Memory B cell (primary cell): ENCODE measurements around the gene GNA14.
"Not testable (repeated sequence)": the region's sequence is repeated elsewhere in the genome, so short reads cannot be mapped to it uniquely, and the experiment has no call there.

Experiments
- ATAC-seq: fragments of 150-1000 bp; cut with Tn5 transposase; 2 replicates; pipeline ENCODE4 v1.10.0; 2021; ENCODE audit warnings: low read depth, mild to moderate bottlenecking, moderate library complexity
- DNase-seq, 2 donors: peaks; one replicate each; pipeline ENCODE4 v3.0.0; 2022; ENCODE audit warnings: low spot score in 2 of 2
- H3K27ac Mint-ChIP-seq: one replicate; pipeline ENCODE4 v1.8.0; 2022; ENCODE audit warnings: mild to moderate bottlenecking, moderate library complexity, mixed read lengths
- H3K27me3 Mint-ChIP-seq: one replicate; pipeline ENCODE4 v1.8.0; 2022; ENCODE audit warnings: mixed read lengths
- H3K36me3 Mint-ChIP-seq: one replicate; pipeline ENCODE4 v1.8.0; 2022; ENCODE audit warnings: mild to moderate bottlenecking, mixed read lengths
- H3K4me1 Mint-ChIP-seq: one replicate; pipeline ENCODE4 v1.8.0; 2022; ENCODE audit warnings: mixed read lengths
- H3K4me3 Mint-ChIP-seq: one replicate; pipeline ENCODE4 v1.8.0; 2022; ENCODE audit warnings: mild to moderate bottlenecking, moderate library complexity, mixed read lengths
- H3K9me3 Mint-ChIP-seq: one replicate; pipeline ENCODE4 v1.8.0; 2022; ENCODE audit warnings: mixed read lengths

The GNA14 gene

DNA sequence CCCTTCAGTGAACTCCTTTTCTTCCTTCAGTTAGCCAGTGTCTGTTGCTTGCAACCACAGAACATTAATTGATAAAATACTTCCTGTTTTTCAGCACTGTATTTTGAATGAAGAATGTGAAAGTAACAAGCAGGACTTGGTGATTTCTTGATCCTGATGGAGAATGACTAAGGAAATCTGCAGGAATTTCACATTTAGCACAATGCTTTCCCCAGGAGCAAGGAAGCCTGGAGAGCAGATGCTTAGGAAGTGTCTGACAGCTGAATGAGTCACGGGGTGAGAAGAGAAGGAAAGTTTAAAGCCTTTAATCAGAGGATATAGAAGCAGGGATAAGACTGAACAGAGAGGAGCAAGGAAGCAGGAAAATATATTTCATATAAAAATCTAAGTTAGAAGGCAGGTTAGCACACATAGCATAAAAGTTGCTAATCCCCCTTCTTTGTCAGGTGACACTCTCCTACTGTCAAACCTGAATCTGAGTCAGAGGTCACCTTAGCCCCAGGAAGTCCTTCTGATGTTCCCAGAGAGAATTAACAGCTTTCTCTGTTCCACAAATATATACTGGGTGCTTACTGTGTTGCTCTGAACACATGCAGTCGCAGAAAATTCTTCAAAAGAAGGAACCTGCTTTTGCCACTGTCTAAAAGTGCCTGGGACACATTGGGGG lies 59.7 kb downstream of the GNA14 start:
- Mint-ChIP-seq H3K4me3 (no peak overlapping the region), H3K27ac (no peak overlapping the region), H3K9me3 (no peaks in the 10 kb centered on the region), H3K36me3 (no peaks in the 10 kb centered on the region), H3K4me1 (no peaks in the 10 kb centered on the region), H3K27me3 (peaks cover 3% of the 10 kb centered on the region)
- no peak for DNase-seq
- no peak for ATAC-seq

DNA sequence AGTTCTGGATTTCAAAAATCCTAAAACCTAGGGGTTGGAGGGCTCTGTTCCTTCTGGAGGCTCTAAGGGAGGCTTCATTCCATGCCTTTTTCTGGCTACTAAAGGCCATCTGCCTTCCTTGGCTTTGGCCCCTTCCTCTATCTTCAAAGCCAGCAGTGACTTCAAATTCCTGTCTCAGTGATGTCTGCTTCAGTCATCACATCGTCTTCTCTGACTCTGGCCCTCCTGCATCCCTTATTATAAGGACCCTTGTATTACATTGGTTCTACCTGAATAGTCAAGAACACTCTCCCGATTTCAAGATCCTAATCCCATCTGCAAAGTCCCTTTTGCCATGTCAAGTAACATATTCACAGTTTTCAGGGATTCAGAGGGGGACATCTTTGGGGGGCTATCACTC lies 60.3 kb downstream of the GNA14 start:
- Mint-ChIP-seq H3K36me3 (no peaks in the 10 kb centered on the region), H3K4me3 (no peak overlapping the region), H3K27me3 (peaks cover 3% of the 10 kb centered on the region), H3K27ac (no peak overlapping the region), H3K9me3 (no peaks in the 10 kb centered on the region), H3K4me1 (no peaks in the 10 kb centered on the region)
- DNase-seq (no peak), ATAC-seq (no peak)

DNA sequence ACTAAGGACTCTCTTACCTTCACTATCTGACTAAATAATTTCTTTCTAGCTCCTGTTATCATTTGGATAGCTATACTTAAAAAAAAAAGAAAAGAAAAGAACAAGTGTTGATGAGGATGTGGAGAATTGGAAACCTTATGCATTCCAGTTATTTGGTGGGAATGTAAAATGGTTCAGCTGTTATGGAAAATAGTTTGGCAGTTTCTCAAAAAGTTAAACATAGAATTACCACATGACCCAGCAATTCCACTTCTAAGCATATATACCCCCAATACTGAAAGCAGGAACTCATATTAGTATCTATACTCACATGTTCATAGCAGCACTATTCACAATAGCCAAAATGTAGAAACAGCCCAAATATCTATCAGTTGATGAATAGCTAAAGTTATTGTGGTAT lies 61.1 kb downstream of the GNA14 start:
- H3K36me3 Mint-ChIP-seq = no peaks in the 10 kb centered on the region
- peaks cover 3% of the 10 kb centered on the region for H3K27me3 Mint-ChIP-seq
- H3K27ac Mint-ChIP-seq = no peak overlapping the region
- H3K4me3 Mint-ChIP-seq = no peak overlapping the region
- ATAC-seq = no peak
- no peaks in the 10 kb centered on the region for H3K4me1 Mint-ChIP-seq
- peaks cover 1% of the 10 kb centered on the region for H3K9me3 Mint-ChIP-seq
- no peak for DNase-seq

DNA sequence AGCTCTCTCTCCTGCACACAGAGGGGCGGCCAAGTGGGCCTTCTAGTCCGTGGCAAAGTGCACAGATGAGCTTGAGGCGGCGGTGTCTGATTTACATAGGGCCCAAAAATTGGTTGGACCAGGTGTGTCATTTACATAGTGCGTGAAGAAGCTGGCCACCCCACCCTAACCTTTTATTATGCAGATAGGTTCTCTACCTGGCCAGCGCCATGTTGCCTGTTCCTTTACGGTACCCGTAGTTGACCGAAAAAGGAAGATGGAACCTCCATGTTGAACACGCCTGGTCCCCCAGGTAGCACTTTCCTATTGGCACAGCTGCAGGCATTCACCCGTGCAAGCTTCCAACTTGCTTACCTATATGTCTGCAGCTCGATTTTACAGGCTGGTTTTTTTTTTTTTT lies 61.5 kb downstream of the GNA14 start:
- Mint-ChIP-seq H3K4me3 (no peak overlapping the region), H3K27ac (no peak overlapping the region), H3K9me3 (peaks cover 1% of the 10 kb centered on the region), H3K36me3 (no peaks in the 10 kb centered on the region), H3K4me1 (no peaks in the 10 kb centered on the region), H3K27me3 (peaks cover 3% of the 10 kb centered on the region)
- ATAC-seq (no peak), DNase-seq (no peak)

DNA sequence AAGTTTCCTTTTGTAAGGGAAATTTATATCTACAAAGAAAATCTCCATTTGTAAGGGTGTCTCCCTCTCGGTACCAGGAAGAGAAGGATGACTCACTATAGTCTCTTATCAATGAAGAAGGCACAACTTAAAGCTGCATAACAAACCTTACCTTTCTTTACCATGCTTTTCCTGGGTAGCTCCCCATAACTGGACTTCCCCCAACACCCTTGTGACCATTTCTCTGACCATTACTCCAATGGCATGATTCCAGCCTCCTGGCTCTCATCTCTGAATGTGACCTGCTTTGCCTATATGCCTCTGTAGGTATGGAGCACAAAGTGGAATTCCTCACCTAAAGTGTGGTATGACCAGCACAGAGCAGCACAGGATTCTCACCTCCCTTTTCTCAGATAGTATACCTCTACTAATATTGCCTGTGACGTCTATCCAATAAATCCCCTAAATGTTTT lies 62.8 kb downstream of the GNA14 start:
- no peaks in the 10 kb centered on the region for H3K36me3 Mint-ChIP-seq
- peaks cover 1% of the 10 kb centered on the region for H3K9me3 Mint-ChIP-seq
- H3K27me3 Mint-ChIP-seq = peaks cover 3% of the 10 kb centered on the region
- ATAC-seq (no peak), DNase-seq (no peak)
- no peak overlapping the region for H3K4me3 Mint-ChIP-seq
- no peak overlapping the region for H3K27ac Mint-ChIP-seq
- no peaks in the 10 kb centered on the region for H3K4me1 Mint-ChIP-seq

DNA sequence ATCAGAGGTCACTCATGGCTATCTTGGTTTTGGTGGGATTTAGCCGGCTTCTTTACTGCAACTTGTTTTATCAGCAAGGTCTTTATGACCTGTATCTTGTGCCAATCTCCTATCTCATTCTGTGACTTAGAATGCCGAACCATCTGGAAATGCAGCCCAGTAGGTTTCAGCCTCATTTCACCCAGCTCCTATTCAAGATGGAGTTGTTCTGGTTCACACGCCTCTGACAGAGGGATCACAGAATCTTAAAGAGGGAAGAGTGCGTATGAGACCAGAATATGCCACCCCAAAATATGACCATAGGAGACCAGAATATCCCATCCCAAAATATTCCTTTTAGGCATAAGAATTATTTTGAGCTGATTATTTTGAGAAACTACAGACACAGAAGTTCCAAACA lies 63.2 kb downstream of the GNA14 start:
- not testable (repeated sequence) for DNase-seq, H3K4me3 Mint-ChIP-seq, H3K9me3 Mint-ChIP-seq, H3K4me1 Mint-ChIP-seq, H3K36me3 Mint-ChIP-seq, H3K27ac Mint-ChIP-seq, H3K27me3 Mint-ChIP-seq, ATAC-seq

DNA sequence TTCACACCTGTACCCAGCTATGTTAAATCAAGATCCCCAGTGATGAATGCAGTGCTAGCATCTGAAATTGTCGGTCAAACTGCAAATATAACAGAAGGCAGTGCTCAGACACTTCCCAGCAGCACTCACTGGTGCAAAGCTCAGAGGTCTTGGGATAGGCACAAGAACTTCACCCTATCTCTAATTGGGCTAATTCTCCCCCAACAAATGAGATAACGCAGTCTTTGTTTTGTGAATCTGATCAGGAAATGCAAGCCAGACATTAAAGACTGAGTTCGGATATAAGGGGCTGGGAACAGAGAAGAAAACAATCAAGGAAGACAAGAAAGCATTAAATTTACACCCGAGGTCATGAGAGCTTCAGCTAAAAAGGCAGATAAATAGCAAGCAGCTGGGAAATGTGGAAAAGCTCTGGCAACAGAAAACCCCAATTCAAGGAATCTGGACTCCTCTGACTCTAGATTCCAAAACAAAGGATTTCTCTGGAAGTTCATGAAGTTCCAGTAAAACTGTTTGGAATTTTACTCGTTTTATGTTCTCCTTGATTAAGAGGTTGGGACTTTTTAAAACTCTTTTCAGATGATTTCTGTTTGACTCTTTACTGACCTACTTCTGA lies 65.1 kb downstream of the GNA14 start:
- Mint-ChIP-seq H3K27me3 (peaks cover 2% of the 10 kb centered on the region), H3K9me3 (peaks cover 1% of the 10 kb centered on the region), H3K4me3 (no peak overlapping the region), H3K36me3 (no peaks in the 10 kb centered on the region), H3K27ac (no peak overlapping the region), H3K4me1 (no peaks in the 10 kb centered on the region)
- DNase-seq (no peak), ATAC-seq (no peak)

DNA sequence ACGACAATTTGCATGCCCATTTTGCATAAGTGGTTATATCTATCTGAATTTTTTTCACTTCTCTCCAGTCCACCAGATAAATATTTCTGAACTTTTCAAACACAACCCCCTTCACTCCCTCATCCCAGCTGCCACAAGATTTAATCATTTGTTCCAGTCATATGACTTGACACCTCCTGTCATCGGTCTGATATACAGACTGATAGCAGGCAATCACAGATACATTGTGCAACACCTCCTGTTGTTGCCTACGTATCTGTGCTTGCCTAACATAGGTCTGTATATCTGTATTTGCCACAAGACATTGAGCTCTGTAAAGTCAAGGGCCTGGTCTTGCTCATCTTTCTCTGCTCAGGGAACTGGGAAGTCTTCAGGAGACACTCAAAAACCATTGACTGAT lies 65.6 kb downstream of the GNA14 start:
- Mint-ChIP-seq H3K4me1 (no peaks in the 10 kb centered on the region), H3K9me3 (peaks cover 1% of the 10 kb centered on the region), H3K36me3 (no peaks in the 10 kb centered on the region), H3K27ac (no peak overlapping the region), H3K4me3 (no peak overlapping the region), H3K27me3 (peaks cover 2% of the 10 kb centered on the region)
- ATAC-seq (no peak), DNase-seq (no peak)

DNA sequence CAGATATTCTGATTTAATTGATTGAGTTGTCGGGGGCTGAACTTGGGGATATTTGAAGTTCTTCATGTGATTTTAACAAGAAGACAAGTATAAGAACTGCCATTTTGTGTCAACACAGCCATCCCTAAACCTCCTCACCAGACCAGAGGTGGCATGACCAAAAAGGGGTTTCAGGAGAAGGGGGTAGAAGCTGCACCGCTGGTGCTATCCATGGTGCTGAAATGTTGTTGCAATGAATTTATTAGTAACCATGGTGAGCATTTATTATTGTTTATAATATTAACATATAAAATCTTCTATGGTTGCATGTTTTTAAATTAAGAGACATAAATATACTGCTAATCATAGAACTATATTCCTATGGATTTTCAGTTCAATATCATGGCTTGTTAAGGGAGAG lies 72.3 kb downstream of the GNA14 start:
- Mint-ChIP-seq H3K27ac (no peak overlapping the region), H3K4me1 (no peaks in the 10 kb centered on the region), H3K4me3 (no peak overlapping the region), H3K36me3 (no peaks in the 10 kb centered on the region), H3K27me3 (peaks cover 2% of the 10 kb centered on the region), H3K9me3 (no peaks in the 10 kb centered on the region)
- DNase-seq (no peak), ATAC-seq (no peak)

DNA sequence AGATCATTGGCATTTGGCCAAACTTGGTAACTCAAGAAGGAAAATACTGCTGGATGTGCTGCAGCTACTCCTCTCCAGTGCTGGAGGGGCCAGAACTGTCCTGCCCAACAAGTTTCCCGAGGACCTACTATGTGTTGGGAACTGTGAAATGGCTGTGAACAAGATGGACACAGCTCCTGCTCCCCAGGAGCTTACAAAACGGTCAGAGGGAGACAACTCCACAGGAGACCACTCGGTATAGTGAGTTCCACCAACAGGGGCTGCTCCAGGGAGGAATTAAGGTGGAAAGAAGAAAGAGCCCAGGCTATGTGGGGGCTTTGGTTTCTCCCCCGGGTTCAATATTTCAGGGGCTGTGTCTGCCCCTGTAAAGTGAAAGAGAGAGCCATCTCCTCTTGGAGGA lies 78.8 kb downstream of the GNA14 start:
- Mint-ChIP-seq H3K27ac (no peak overlapping the region), H3K36me3 (no peaks in the 10 kb centered on the region), H3K27me3 (peaks cover 1% of the 10 kb centered on the region), H3K9me3 (no peaks in the 10 kb centered on the region), H3K4me3 (no peak overlapping the region), H3K4me1 (no peaks in the 10 kb centered on the region)
- no peak for ATAC-seq
- no peak for DNase-seq

DNA sequence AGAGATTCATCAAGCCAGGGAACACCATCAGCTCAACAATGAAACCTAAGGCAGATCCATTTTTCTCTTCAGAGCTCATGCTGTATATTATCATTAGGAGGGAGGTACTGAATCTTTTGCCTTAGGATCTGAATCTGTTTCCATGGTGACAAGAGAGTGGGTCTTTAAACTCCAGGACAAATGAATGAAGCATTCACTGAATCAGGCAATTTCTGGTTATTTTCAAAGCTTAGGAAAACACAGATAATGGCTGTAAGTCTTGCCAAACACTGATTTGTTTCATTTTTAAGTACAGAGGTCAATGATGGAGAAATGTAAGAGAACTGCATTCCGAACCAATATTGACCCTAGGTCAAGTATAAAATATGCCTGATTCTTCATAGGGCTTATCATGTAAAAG lies 84.9 kb downstream of the GNA14 start:
- no peak overlapping the region for H3K27ac Mint-ChIP-seq
- H3K36me3 Mint-ChIP-seq = no peaks in the 10 kb centered on the region
- H3K4me1 Mint-ChIP-seq = no peaks in the 10 kb centered on the region
- no peaks in the 10 kb centered on the region for H3K9me3 Mint-ChIP-seq
- no peak overlapping the region for H3K4me3 Mint-ChIP-seq
- no peak for ATAC-seq
- peaks cover 3% of the 10 kb centered on the region for H3K27me3 Mint-ChIP-seq
- DNase-seq = no peak

DNA sequence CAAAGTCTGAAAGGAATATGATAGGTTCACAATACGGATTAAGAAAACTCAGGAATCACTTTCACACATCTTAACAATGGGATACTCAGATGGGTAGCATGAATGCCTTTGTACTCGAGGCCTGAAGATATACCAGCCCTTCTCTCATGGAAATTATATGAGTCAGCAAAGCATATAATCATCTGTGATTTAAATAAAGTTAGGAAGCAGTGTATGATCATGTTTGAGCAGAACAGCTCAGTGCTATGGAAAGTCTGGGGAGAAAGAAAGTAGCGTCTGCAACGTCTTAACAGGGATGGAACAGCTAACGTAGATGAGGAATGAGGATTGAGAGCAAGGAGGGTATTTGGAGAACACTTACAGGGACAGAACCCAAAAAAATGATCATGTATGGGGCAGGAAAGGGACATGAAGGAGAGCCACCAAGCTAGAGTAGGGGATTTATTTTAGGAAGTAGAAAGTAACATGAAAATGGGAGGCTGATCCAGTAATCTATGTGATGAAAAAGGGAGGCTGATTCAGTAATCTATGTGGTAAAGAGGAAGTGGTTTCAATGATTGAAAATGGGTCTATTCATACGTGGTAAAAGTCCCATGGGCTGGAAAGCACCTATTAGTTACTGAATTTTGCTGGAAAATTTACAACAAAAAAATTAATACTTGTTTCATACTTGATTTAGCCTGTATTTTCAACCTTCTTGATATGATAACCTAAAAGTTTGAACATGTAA lies 85.9 kb downstream of the GNA14 start:
- H3K27me3 Mint-ChIP-seq = peaks cover 3% of the 10 kb centered on the region
- no peaks in the 10 kb centered on the region for H3K4me1 Mint-ChIP-seq
- H3K36me3 Mint-ChIP-seq = no peaks in the 10 kb centered on the region
- DNase-seq (no peak), ATAC-seq (no peak)
- no peaks in the 10 kb centered on the region for H3K9me3 Mint-ChIP-seq
- H3K27ac Mint-ChIP-seq = no peak overlapping the region
- no peak overlapping the region for H3K4me3 Mint-ChIP-seq

DNA sequence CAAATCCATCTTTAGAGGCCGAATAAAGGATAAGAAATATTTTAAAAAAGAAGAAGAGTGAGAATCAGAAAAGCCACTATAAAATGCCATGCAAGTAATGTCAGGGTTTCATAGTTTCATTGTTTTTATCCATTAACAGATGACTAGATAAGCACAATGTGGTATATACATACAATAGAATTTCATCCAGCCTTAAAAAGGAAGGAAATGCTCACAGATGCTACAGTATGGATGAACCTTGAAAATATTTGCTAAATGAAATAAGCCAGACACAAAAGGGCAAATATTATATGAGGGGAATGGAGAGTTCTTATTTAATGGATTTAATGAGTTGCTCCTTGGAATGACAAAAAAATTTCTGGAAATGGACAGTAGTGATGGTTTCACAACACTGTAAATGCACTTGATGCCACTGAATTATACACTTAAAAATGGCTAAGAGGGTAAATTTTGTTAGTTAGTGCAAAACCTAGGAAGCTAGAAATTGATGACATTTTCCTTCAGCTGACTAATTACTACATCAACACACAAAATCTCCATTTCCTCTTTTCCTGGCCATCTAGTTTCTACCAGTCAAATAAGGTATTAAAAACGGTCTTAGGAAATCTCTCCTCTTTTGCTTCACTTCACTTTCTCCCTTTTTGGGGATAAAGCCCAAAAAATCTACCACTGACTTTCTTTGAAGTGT lies 86.6 kb downstream of the GNA14 start:
- no peaks in the 10 kb centered on the region for H3K9me3 Mint-ChIP-seq
- DNase-seq (no peak), ATAC-seq (no peak)
- no peak overlapping the region for H3K4me3 Mint-ChIP-seq
- no peak overlapping the region for H3K27ac Mint-ChIP-seq
- no peaks in the 10 kb centered on the region for H3K4me1 Mint-ChIP-seq
- no peaks in the 10 kb centered on the region for H3K36me3 Mint-ChIP-seq
- H3K27me3 Mint-ChIP-seq = peaks cover 3% of the 10 kb centered on the region

DNA sequence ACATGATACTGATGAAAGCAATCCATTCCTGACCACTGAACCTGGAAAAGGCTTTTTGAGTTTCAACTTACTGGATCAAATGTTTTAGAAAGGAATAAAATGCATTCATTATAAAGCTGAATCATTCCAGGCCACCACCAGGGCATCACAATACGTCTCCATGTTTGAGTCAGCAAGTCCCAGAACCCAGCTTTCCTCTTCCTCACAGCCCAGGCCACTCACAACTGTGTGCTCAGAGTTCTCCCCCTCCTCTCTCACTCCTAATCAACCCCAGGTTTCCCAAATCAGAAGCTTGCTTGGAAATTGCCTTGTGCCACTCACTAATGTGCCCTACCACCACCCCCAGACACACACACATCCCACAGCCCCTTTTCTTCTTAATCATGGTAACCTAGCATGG lies 91.7 kb downstream of the GNA14 start:
- Mint-ChIP-seq H3K4me1 (no peaks in the 10 kb centered on the region), H3K4me3 (no peak overlapping the region), H3K9me3 (no peaks in the 10 kb centered on the region), H3K36me3 (no peaks in the 10 kb centered on the region), H3K27ac (no peak overlapping the region), H3K27me3 (no peaks in the 10 kb centered on the region)
- ATAC-seq = no peak
- DNase-seq = no peak
